ENCODE results near the gene ESYT3. TPM values are rescaled to one million over a fixed set of nuclear protein-coding genes. Genes with fewer than 3 reads are reported as not detected.
"Not testable (repeated sequence)": the region's sequence is repeated elsewhere in the genome, so short reads cannot be mapped to it uniquely, and the experiment has no call there.

The ESYT3 gene
- polyA plus RNA-seq, 3 donors: 1.6 to 2.5 (median 2.5) TPM

DNA sequence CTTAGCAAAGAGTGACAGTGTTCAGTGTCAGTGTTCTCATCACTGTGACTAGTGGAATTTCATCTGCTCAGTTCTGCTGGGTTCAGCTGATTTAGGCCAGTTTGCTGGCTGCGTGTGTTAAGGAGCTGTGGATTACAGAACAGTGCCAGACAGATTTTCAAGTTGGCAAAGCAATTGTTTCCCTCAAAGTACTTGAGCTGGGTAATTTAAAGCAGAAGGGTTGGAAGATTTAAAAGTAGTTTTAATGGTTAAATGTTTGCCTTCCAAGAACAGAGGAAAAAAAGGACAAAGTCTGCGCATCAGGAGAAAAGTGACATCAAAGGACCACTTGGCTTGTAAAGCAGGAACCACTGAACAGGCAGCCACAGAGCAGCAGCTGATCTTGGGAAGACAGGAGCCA lies 8.7 kb downstream of the ESYT3 start:
- no peak for DNase-seq

DNA sequence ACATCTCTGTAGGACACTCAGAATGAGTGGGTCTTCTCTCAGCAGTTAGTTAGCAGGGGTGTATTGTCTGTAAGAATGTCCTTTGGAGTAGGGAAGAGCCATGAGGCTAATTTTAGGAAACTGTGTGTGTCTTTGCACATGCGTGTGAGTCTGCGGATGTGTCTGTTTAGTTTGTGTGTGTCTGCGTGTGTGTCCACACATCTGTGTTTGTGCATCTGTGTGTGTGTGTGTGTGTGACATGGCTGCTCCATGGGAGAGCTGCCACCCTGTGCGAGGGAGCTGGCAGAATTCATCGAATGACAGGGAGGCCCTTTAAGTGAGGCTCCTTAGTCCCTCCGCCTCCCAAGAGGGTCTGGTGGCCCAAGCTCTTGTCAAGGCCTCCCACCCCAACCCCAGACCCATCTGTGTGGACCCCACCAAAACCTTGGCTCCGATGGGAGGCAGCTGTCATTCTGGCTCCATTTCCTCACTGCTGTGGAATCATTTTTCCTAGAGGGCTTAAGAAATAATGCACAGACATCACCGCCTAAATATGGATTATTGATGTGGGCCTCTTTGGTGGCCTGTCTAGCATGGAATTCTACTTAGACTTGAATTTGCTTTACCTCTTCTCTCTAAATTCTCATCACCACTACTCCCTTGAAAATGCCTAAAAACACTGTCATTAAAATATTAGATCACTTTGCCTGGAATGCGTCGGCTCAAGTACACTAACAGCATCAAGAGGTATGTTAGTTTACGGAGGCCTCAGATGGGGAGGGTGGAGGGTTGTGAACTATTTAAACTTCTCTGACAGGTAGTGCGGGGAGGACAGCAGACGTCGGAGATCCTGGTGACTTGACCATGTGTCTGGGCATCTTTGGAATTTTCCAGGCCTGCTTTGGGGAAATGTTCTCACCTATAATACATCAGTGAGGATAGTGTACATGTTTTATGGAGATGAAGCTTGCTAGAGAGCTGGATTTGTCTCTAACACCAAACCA lies 9.4 kb downstream of the ESYT3 start:
- no peak for DNase-seq

GRCh38 chr3:138445236-138445635 lies 10.8 kb downstream of the ESYT3 start:
- no peak for DNase-seq

DNA sequence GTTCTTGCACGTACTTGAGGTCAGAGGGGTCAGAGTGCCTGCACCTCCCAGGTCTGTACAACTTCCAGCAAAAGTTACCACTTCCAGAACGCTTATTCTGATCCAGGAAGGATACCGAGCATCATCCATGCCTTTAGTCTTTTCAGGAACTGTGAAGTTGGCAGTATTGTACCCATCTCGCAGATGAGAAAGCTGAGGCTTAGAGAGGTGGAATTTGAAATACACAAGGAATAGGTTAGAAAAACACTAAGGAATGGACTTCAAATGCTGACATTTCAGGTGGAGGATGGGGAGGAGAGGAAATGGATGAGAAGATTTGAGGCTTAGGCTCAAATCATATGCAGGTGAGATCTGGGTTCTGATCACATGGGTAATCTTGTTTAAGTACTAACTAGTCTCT lies 11.2 kb downstream of the ESYT3 start:
- no peak for DNase-seq

DNA sequence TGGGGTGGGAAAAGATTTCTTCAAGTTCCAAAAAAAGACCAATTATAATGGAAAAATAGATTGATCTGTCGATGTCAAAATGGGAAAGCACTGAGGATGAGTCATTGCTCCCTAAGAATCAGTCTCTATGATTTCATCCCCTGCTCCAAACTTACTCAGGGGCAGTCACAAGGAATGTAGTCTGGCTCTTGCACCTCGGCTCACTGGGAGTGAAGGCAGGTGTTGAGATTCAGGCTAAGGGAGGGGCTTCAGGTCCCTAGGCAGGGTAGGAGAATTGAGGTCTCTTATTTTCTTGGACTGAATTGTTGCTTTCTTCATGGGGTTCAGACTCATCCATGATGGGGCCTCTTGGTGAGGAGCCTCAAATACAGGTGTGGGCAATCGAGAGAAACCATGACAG lies 14.2 kb downstream of the ESYT3 start:
- DNase-seq: no peak

DNA sequence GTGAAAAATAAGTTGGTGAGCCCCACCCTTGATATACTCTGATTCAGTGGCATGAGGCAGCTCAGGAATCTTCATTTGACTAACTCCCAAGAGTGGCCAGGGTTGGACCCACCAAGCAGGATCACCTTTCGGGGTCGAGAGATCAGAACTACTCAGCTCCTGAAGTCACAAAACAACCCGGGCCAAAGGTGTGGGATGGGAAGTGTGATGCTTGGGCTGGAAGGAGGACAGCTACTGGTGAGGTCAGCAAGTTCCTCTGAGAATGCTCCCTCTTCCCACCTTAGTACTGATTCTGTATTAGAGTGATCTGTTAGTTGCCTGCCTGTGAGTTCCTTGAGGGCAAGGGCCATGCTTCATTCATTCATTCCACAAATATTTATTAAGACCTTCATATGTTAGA lies 15.1 kb downstream of the ESYT3 start:
- no peak for DNase-seq

GRCh38 chr3:138450181-138450580 lies 15.8 kb downstream of the ESYT3 start:
- no peak for DNase-seq

GRCh38 chr3:138450704-138451424 lies 16.4 kb downstream of the ESYT3 start:
- DNase-seq: no peak

GRCh38 chr3:138451595-138452162 lies 17.3 kb downstream of the ESYT3 start:
- DNase-seq: no peak

GRCh38 chr3:138452436-138452835 lies 18.0 kb downstream of the ESYT3 start:
- no peak for DNase-seq

DNA sequence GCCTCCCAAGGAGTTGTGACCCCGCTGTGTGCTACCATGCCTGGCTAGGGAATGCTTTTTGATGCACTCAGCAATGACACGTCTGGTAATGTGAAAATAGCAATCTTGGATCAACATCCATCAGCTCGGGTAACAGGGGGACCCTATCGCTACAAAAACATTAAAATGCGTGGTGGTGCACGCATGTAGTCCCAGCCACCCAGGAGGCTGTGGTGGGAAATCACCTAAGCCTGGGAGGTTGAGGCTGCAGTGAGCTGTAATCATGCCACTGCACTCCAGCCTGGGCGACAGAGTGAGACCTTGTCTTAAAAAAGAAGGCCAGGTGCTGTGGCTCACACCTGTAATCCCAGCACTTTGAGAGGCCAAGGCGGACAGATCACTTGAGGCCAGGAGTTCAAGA lies 19.5 kb downstream of the ESYT3 start:
- DNase-seq: not testable (repeated sequence)

DNA sequence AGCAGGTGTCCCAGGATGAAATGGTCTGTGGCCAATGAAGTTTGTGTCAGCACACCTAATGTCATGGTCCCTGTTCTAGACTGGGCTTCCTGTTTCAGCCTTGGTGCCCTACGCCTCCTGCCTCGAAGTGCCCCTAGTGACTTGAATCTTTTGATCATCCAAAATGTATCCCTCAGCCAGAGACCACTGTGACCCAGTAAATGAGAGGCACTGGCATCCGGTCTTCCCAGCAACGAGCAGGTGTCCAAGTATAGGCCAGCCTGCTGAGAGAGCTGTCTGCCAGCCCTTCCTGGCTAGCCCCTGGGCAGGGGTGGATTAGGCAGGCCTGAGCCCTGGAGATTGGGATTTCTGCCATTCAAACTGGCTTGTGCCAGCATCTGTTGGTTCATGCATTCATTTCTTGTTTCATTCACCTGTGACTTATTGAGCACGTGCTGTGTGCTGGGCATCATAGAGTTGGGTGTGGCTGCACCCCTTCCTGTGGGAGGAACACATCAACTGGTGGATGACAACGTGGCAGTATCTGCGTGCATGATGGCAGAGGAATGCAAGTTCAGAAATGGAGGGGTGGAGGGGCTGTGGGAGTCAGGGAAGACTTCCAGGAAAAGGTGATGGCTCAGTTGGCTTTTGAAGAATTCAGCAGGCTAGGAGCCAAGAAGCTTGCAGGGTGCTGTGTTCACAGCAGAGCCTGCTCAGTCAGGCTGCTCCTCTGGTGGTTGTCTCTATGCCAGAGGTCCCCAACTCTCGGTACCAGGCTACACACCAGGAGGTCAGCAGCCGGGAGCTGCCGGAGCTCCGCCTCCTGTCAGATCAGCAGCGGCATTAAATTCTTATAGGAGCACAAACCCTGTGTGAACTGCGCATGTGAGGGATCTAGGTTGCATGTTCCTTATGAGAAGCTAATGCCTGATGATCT lies 21.6 kb downstream of the ESYT3 start:
- DNase-seq: no peak

GRCh38 chr3:138456961-138457862 lies 22.8 kb downstream of the ESYT3 start:
- no peak for DNase-seq

DNA sequence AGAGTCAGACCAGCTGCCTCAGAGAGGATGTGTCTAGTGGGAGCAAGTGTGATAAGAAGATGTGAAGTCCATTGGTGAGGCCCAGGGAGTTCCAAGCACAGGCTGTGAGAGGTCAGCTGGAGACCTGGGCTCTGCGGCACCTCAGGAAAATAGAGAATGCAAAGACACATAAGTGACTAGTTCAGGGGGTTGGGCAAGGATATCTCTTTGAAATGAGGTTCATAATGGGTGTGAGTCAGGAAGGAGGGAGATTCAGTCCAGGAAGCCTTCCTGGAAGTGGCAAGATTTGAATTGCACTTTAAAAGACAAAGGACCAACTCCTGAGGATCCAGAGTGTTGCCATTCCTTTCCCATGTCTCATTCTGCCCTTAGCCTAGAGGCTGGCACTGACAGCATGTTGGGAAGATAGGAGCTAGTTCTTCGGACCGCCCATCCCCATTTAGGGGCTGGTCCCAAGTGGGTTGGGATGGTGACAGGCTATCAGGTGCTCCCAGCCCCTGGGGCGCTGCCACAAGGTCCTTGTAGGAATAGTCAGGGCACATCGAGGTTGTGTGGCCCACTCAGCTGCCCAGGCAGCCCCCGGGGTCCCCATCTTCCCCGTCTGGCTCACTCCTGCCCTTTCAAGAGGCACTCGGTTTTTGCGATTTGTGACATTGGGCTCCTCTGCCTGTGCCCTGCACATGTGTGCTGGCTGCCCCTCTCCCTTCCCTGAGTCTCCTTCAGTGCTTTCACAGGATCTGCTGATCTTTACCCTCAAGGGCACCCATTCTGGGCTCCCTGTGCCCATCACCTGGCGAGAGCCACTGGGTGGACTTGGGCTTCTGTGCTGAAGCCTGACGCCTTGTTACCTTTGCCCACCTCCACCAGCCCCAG lies 23.7 kb downstream of the ESYT3 start:
- DNase-seq: no peak

- no peak for DNase-seq
These were observed 24.5 kb downstream of the ESYT3 start for GRCh38 chr3:138458774-138459499.

- DNase-seq: no peak
These were observed 25.5 kb downstream of the ESYT3 start for GRCh38 chr3:138459619-138460535.

DNA sequence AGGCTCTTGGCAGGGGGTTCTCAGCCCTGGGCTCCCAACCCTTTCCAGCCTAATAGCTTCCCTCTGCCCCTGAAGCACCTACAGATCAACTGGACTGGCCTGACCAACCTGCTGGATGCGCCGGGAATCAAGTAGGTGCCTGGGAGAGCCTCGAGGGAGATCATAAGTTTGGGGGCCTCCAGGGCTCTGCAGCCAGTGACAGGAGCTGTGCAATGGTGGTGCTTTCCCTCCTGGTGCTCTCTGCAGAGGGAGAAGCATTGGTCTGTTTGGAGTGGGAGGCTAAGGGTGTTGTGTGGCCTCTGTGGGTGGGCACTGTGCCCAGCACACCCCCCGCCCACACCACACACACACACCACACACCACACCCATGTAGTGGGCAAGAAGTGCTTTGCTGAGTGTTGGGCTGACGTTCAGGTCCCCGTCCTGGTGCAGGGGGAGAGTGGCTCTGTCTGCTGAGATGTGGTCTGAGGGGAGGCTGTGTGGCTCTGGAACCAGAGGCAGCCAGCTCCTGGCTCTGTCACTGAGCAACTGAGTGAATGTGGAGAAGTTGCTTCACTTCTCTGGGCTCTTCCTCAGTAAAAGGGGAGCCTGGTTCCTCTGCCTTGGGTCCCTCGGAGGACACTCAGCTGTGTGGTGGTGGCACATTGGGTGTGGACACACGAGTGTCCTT lies 26.3 kb downstream of the ESYT3 start:
- DNase-seq: no peak

All from renal pelvis (tissue), 4 donors.